GM19455 (cell line): ENCODE data around the gene NPBWR2.
A peak's percentile ranks its signal among the peaks of the same experiment; 100 is the strongest.
"Not testable (repeated sequence)": the region's sequence is repeated elsewhere in the genome, so short reads cannot be mapped to it uniquely, and the experiment has no call there.

Source experiments
- ATAC-seq: cut with Tn5 transposase; IDR thresholded peaks from one replicate; pipeline ENCODE4 v1.9.1; 2021; ENCODE audit not compliant: unreplicated experiment

Gene NPBWR2

GRCh38 chr20:64087226-64087825 lies 20.0 kb downstream of the NPBWR2 start:
- not testable (repeated sequence) for ATAC-seq

GRCh38 chr20:64086801-64087200 lies 20.6 kb downstream of the NPBWR2 start:
- ATAC-seq, result no peak

GRCh38 chr20:64084685-64085152 lies 22.6 kb downstream of the NPBWR2 start:
- no peak for ATAC-seq

- no peak for ATAC-seq
These were observed 23.3 kb downstream of the NPBWR2 start, which contains the start of gene LKAAEAR1 for GRCh38 chr20:64083804-64084684. Gene LKAAEAR1 (minus strand): TSS chr20:64084398. CDS start chr20:64084219, 179 bp downstream.

GRCh38 chr20:64083378-64083803 lies 24.0 kb downstream of the NPBWR2 start:
- no peak for ATAC-seq

GRCh38 chr20:64082820-64083377 lies 24.5 kb downstream of the NPBWR2 start:
- no peak for ATAC-seq

GRCh38 chr20:64082126-64082731 lies 25.1 kb downstream of the NPBWR2 start:
- no peak for ATAC-seq

- no peak for ATAC-seq
These were observed 25.8 kb downstream of the NPBWR2 start for GRCh38 chr20:64081624-64081964.

GRCh38 chr20:64080813-64081623 lies 26.3 kb downstream of the NPBWR2 start:
- ATAC-seq, result no peak

- ATAC-seq, result peak; percentile 24
These were observed 27.2 kb downstream of the NPBWR2 start, which contains the start of gene OPRL1 for GRCh38 chr20:64080013-64080812. Gene OPRL1 (plus strand): TSS chr20:64080082. CDS start chr20:64092721, 12,639 bp downstream.

- ATAC-seq, result peak; percentile 30
These were observed 27.9 kb downstream of the NPBWR2 start, which contains the start of gene RGS19 for GRCh38 chr20:64079273-64080012. Gene RGS19 (minus strand): TSS chr20:64079518. CDS start chr20:64076886, 2,632 bp downstream.

GRCh38 chr20:64078934-64079272 lies 28.5 kb downstream of the NPBWR2 start:
- ATAC-seq, result no peak

GRCh38 chr20:64077876-64078551 lies 29.4 kb downstream of the NPBWR2 start:
- no peak for ATAC-seq

- no peak for ATAC-seq
These were observed 29.9 kb downstream of the NPBWR2 start for GRCh38 chr20:64077541-64077875.

- ATAC-seq, result no peak
These were observed 30.3 kb downstream of the NPBWR2 start for GRCh38 chr20:64077094-64077493.

- ATAC-seq, result no peak
These were observed 31.0 kb downstream of the NPBWR2 start for GRCh38 chr20:64076061-64076997.

GRCh38 chr20:64075556-64075955 lies 31.8 kb downstream of the NPBWR2 start:
- no peak for ATAC-seq
